SW 1271 (cell line): ENCODE measurements around the gene TRIM26.
"Not testable (repeated sequence)": the region's sequence is repeated elsewhere in the genome, so short reads cannot be mapped to it uniquely, and the experiment has no call there.

Experiments used
- DNase-seq, 2 experiments: peaks; one replicate each; lab custom pipeline; 2025; lab: John Stamatoyannopoulos, UW

The TRIM26 gene

GRCh38 chr6:30169658-30170614 lies 43.3 kb downstream of the TRIM26 start:
- peak in 1 of 2 experiments; percentile 61 for DNase-seq

- no peak for DNase-seq
These were observed 44.5 kb downstream of the TRIM26 start for GRCh38 chr6:30168741-30169140.

- DNase-seq, result no peak
These were observed 46.1 kb downstream of the TRIM26 start for GRCh38 chr6:30167101-30167500.

- not testable (repeated sequence) for DNase-seq
These were observed 48.0 kb downstream of the TRIM26 start for GRCh38 chr6:30165238-30165637.

GRCh38 chr6:30164714-30165113 lies 48.5 kb downstream of the TRIM26 start:
- no peak for DNase-seq

- no peak for DNase-seq
These were observed 49.1 kb downstream of the TRIM26 start for GRCh38 chr6:30163918-30164654.

- DNase-seq, result no peak
These were observed 49.9 kb downstream of the TRIM26 start, which contains the start of gene TRIM15 for GRCh38 chr6:30163090-30163917. TRIM15 (plus strand) TSS chr6:30163546; CDS start chr6:30163685, 139 bp downstream.

GRCh38 chr6:30162265-30163089 lies 50.7 kb downstream of the TRIM26 start:
- no peak for DNase-seq

GRCh38 chr6:30160785-30161531 lies 52.2 kb downstream of the TRIM26 start, which contains the start of gene TRIM10:
TRIM10 (minus strand) TSS chr6:30161211; CDS start chr6:30160858, 353 bp downstream.
- DNase-seq, result no peak

- DNase-seq, result no peak
These were observed 53.0 kb downstream of the TRIM26 start for GRCh38 chr6:30160008-30160784.

- DNase-seq, result no peak
These were observed 54.6 kb downstream of the TRIM26 start for GRCh38 chr6:30158475-30159040.

GRCh38 chr6:30157999-30158398 lies 55.2 kb downstream of the TRIM26 start:
- no peak for DNase-seq

- no peak for DNase-seq
These were observed 55.6 kb downstream of the TRIM26 start for GRCh38 chr6:30157581-30157980.

GRCh38 chr6:30156774-30157173 lies 56.4 kb downstream of the TRIM26 start:
- no peak for DNase-seq

- DNase-seq, result no peak
These were observed 57.0 kb downstream of the TRIM26 start for GRCh38 chr6:30156262-30156599.

GRCh38 chr6:30155520-30156261 lies 57.5 kb downstream of the TRIM26 start:
- DNase-seq, result no peak

GRCh38 chr6:30154709-30155519 lies 58.3 kb downstream of the TRIM26 start:
- DNase-seq, result no peak

GRCh38 chr6:30154061-30154460 lies 59.1 kb downstream of the TRIM26 start:
- no peak for DNase-seq
